HepG2 (cell line): Measurements from ENCODE around the gene CRIM1. TPM values are rescaled to one million over a fixed set of nuclear protein-coding genes. Genes with fewer than 3 reads are reported as not detected.
A peak's percentile ranks its signal among the peaks of the same experiment; 100 is the strongest.

Experiments
- ATAC-seq: fragments of 200-7000 bp; cut with Tn5 transposase; 3 replicates; pipeline ENCODE4 v1.9.1; 2020; ENCODE audit warnings: mild to moderate bottlenecking, moderate library complexity
- BruUV-seq: library from RNA; stranded (reverse); fragments of 400-500 nt; replicated peaks from 2 replicates; lab custom pipeline; 2021; lab: Mats Ljungman, UMichigan
- CTCF ChIA-PET: fragments of 300-600 bp; formaldehyde crosslinking; extraction: SDS; loops from one replicate; lab custom pipeline; 2021; ENCODE audit warnings: low total read pairs, inconsistent platforms, low intra/inter-chr PET ratio; lab: Yijun Ruan, JAX
- POLR2A ChIA-PET: fragments of 350-600 bp; sonication (Branson Sonifier 250); formaldehyde crosslinking; loops from one replicate; lab custom pipeline; 2020; ENCODE audit warnings: antibody characterized with exemption, inconsistent platforms; lab: Yijun Ruan, JAX
- DNase-seq: peaks from one replicate; pipeline ENCODE4 v3.0.0-alpha.2; 2015; ENCODE audit warnings: low spot score
- FAIRE-seq: peaks from 3 replicates; lab custom pipeline; 2011; peaks lifted over from hg19 to GRCh38; lab: Jason Lieb, UNC
- H2AFZ ChIP-seq: one replicate; pipeline ENCODE4 v1.6.1; 2011; ENCODE audit warnings: low read length, inconsistent platforms
- H3K27ac ChIP-seq: fragments of 300-600 bp; 3 replicates; pipeline ENCODE4 v1.8.0; 2011; ENCODE audit warnings: mixed run types, mild to moderate bottlenecking, mixed read lengths, low read length, inconsistent platforms; ENCODE audit not compliant: insufficient read depth; ENCODE audit errors: extremely low read length
- H3K27me3 ChIP-seq, 2 experiments: fragments of 200-600 bp in 1 of 2; 2 replicates in 1 of 2; 3 replicates in 1 of 2; pipeline versions ENCODE4 v1.6.0 to v1.8.0; 2011; ENCODE audit warnings: low read length in 2 of 2, mild to moderate bottlenecking in 2 of 2, moderate library complexity in 2 of 2, inconsistent platforms in 1 of 2; ENCODE audit not compliant: insufficient read depth in 2 of 2, control insufficient read depth in 1 of 2
- H3K36me3 ChIP-seq, 2 experiments: fragments of 200-600 bp in 1 of 2; replicated peaks in 1 of 2; 2 replicates in 1 of 2; 3 replicates in 1 of 2; pipeline versions ENCODE4 v1.5.1 to v1.8.0; 2011; ENCODE audit warnings: low read length in 2 of 2, inconsistent platforms in 1 of 2; ENCODE audit not compliant: insufficient read depth in 2 of 2, control insufficient read depth in 1 of 2
- H3K4me1 ChIP-seq: 2 replicates; pipeline ENCODE4 v1.5.1; 2012; ENCODE audit warnings: low read length, inconsistent platforms; ENCODE audit not compliant: insufficient read depth
- H3K4me2 ChIP-seq: 2 replicates; pipeline ENCODE4 v1.6.0; 2011; ENCODE audit warnings: low read depth, low read length, inconsistent platforms
- H3K4me3 ChIP-seq, 3 experiments: fragments of 200-600 bp in 1 of 3; sonication (generic), shearing (Covaris generic) in 1 of 3; replicated peaks in 1 of 3; 2 replicates each; pipeline ENCODE4 v1.5.1; 2011 to 2016; ENCODE audit warnings: low read length in 3 of 3, inconsistent platforms in 2 of 3, low read depth in 2 of 3, mild to moderate bottlenecking in 2 of 3, control low read depth in 1 of 3, mixed read lengths in 1 of 3; ENCODE audit not compliant: insufficient read depth in 1 of 3
- H3K79me2 ChIP-seq: one replicate; pipeline ENCODE4 v1.6.1; 2011; ENCODE audit warnings: low read length, inconsistent platforms; ENCODE audit not compliant: insufficient read depth
- H3K9ac ChIP-seq: 2 replicates; pipeline ENCODE4 v1.6.0; 2011; ENCODE audit warnings: mild to moderate bottlenecking, low read depth, low read length, inconsistent platforms; ENCODE audit not compliant: insufficient read depth
- H3K9me3 ChIP-seq: 2 replicates; pipeline ENCODE4 v1.5.1; 2012; ENCODE audit warnings: mild to moderate bottlenecking, low read length
- H4K20me1 ChIP-seq: 2 replicates; pipeline ENCODE4 v1.6.0; 2011; ENCODE audit warnings: inconsistent platforms, mild to moderate bottlenecking, low read length, moderate library complexity; ENCODE audit not compliant: insufficient read depth
- ARID3A ChIP-seq: IDR thresholded peaks from 2 replicates; pipeline ENCODE4 v1.6.1; 2012; ENCODE audit warnings: low read depth, low read length, improper control_type of control experiment
- ATF6 ChIP-seq: sonication (generic); formaldehyde crosslinking; conservative IDR thresholded peaks from 2 replicates; pipeline ENCODE4 v1.4.0; 2020; ENCODE audit warnings: missing genetic modification reagents
- SRF ChIP-seq: IDR thresholded peaks from 2 replicates; pipeline ENCODE4 v1.6.1; 2011; ENCODE audit warnings: mild to moderate bottlenecking, low read depth, low read length, moderate library complexity
- XBP1 ChIP-seq: sonication (generic); formaldehyde crosslinking; IDR thresholded peaks from 2 replicates; pipeline ENCODE4 v1.5.0; 2020; ENCODE audit warnings: missing genetic modification reagents
- WGBS: methylation state at CpG from one replicate; pipeline ENCODE4 v1.1.6; 2017; ENCODE audit warnings: low lambda C conversion rate; 5-methylcytosine and 5-hydroxymethylcytosine counted together
- in situ Hi-C: cut with HindIII; loops from 2 replicates; pipeline ENCODE4 v1.10.0; 2017; ENCODE audit warnings: low pct_unique_long_range_greater_than_20kb; ENCODE audit not compliant: extremely low pct_ligation_motif_present
- intact Hi-C: fragments of 100-400 bp; cut with micrococcal nuclease; formaldehyde crosslinking; loops from one replicate; pipeline ENCODE4 v1.10.0; 2022; ENCODE audit not compliant: unreplicated experiment
- polyA plus RNA-seq, 8 experiments: library from polyadenylated mRNA; depleted of rRNA in 3 of 8; stranded (reverse) in 7 of 8; unstranded in 1 of 8; fragments of >200 nt; fragmentation: Illumina TruSeq in 4 of 8; extraction: Trizol in 4 of 8; gene quantifications; 2 replicates each; pipeline versions ENCODE4 v1.2.1 to v1.2.3, GENCODE V29; 2011 to 2016; ENCODE audit warnings: low read depth in 4 of 8, missing spikeins in 1 of 8, mixed read lengths in 1 of 8; ENCODE audit not compliant: insufficient read depth in 1 of 8
- total RNA-seq, 5 experiments: library from RNA; depleted of rRNA; stranded (reverse); fragments of >200 nt; fragmentation: Illumina TruSeq; extraction: Trizol; gene quantifications; 2 replicates each; pipeline ENCODE4 v1.2.3, GENCODE V29; 2016; ENCODE audit warnings: low read depth in 1 of 5

Gene CRIM1
- total and polyA plus RNA-seq, 2 of the 13 experiments (the other 11 are each of a cell fraction or from before 2014, with no cell fraction given): 39.1 to 69.9 TPM

GRCh38 chr2:36329746-36330472, 25.7 kb upstream of the CRIM1 start:
- no TSS peak for BruUV-seq
- ATAC-seq (peak; percentile 65), FAIRE-seq (no peak), DNase-seq (peak; percentile 60)
- CTCF ChIA-PET: no interaction called here
- no peak overlapping the region for H3K27ac ChIP-seq
- WGBS: 23% methylated on average over 4 of the region's 4 CpGs
- TF ChIP-seq ARID3A: 0 out of 2 replicates have a peak, but pooled peaks have one; percentile 16
- TF ChIP-seq XBP1 (CRISPR knock-in tag): no peak
- no peak for TF ChIP-seq ATF6 (CRISPR knock-in tag)
- TF ChIP-seq SRF: no peak
- no peaks in the 10 kb centered on the region for H3K79me2 ChIP-seq
- POLR2A ChIA-PET: no interaction called here
- no peak overlapping the region for H3K4me2 ChIP-seq
- H3K9ac ChIP-seq: no peak overlapping the region
- H4K20me1 ChIP-seq: no peaks in the 10 kb centered on the region
- no peak overlapping the region for H3K4me3 ChIP-seq
- no peaks in the 10 kb centered on the region for H3K36me3 ChIP-seq
- no peaks in the 10 kb centered on the region for H3K9me3 ChIP-seq
- H3K27me3 ChIP-seq: no peaks in the 10 kb centered on the region
- H3K4me1 ChIP-seq: no peaks in the 10 kb centered on the region
- H2AFZ ChIP-seq: no peak overlapping the region
- intact Hi-C loops: no loop called here
- in situ Hi-C loops: loop anchor here (10.0 kb wide), 1 partner anchor 355 kb away; no protein-coding TSS in a partner anchor
